GOT3 (cell line): ENCODE results near the gene KRTCAP2.

ENCODE experiments used
- DNase-seq: peaks from one replicate; lab custom pipeline; 2025; ENCODE audit warnings: mixed read lengths; lab: John Stamatoyannopoulos, UW

KRTCAP2 gene

GRCh38 chr1:155133799-155134281 is 39.3 kb downstream of the KRTCAP2 start:
- no peak for DNase-seq

DNA sequence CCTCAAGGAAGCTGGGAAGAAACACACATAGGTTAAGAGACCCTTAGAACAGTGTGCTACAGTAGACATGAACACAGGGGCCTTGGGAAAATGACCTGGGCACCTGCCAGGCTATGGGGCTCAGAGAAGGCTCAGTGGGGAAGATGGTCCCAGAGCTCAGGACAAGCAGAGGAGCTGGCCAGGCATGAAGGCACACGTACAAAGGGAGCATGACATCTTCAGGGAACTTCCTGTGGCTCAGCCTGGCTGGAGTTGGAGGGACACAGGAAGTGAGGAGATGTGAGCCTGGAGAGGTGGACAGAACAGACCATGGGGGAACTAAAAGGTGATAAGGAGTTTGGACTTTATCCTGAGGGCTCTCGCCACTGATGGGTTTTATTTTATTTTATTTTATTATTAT is 41.2 kb downstream of the KRTCAP2 start:
- no peak for DNase-seq

- DNase-seq = no peak
These were observed 41.8 kb downstream of the KRTCAP2 start for GRCh38 chr1:155131285-155131684.

- no peak for DNase-seq
These were observed 42.7 kb downstream of the KRTCAP2 start for GRCh38 chr1:155130272-155131006.

DNA sequence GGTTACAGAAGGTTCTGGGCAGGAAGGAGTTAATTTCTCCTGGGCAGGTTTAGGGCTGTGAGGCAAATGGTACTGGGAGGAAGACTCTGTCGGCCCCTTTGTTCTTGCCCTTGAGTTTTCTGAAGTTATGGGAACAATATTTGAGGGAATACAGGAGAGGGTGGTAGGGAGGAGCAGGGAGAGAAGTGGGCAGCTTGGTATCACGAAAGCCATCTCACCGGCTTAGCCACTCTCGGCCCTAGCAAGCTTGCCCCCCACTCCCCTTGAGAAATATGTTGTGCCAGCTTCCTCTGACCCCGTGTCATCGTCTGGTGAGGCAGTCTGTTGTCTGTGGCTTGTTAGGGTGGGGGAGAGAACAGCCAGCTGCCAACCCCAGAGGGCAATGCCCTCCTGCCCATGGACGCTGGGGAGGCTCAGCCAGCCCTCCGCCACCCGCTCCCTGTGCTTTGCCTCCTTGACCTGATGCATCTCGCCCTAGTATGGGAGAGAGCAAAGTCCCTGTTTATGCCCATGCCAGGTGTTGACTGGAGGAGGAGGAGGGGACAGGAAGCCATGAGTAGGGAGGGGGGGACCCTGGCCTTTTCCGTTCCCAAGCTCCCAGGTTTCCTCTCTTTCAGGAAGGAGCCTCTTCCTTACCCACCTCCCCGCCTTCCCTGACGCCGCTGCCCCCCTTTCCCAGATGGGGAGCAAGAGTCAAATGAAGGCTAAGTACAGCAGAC is 44.2 kb downstream of the KRTCAP2 start:
- DNase-seq = no peak

DNA sequence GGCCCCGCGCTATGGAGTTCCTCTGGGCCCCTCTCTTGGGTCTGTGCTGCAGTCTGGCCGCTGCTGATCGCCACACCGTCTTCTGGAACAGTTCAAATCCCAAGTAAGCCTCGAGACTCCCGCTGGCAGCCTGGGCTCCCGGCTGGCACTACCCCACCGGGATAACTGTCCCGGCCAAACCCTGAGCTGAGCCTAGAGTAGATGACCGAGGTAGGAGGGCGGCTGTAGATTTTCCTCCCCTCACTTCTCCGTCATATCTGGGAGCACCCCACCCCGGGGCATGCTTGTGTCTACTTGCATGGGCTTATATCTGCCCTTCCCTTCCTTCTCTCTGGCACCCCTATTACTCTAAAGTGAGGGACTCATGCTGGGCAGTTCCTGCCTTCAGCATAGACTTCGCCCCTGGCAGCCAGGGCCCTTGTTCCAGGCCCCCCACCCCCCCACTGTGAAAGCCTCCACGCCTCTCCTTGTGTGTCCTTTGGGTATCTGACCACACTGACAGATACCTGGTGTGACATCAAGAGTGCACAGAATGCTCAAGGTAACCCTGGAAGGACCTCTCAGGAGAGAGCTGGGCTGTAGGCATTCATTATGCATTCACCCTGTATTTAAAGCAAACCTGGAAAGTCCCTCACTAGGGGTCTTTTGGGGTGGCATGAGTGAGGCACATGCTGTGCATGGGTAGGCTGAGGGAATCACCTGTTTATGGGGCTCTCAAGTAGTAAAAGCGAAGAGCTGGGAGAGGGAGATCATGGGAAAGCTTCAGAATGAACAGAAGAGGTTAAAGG is 44.9 kb downstream of the KRTCAP2 start:
- no peak for DNase-seq

DNA sequence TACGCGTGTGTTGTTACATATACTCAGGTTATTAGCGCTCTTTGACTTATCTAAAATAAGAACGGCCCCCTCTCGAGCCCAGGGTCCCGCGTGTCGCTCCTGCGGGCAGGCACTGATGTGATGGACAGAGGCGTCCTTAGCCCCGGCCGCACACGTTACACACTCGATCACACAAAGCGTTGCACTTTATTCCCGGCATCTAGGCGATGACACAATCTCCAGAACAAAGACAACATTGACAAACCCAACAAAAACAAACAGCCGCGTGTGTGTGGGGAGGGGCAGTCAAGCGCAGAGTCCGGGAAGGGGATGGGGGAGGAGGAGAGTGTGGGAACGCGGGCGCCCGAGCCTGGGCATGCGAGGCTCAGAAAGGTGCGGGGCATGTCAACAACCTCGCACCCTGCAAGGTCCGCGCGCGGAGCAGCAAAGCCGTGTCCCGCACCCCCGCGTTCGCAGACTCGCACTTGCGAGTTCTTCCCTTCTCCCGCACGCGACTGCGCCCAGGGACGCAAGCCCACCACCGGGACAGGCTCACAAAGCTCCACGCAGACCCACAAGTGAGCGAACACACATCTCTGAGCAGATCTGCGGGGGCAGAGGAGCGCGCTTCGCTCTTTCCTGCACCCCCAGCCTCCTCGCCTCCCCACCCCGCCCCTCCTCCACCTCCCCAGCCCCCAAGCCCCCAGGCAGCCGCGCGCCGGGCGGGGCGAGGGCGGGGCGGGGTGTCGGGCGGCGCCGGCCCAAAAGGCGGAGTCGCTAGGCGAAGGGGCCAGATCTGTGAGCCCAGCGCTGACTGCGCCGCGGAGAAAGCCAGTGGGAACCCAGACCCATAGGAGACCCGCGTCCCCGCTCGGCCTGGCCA is 45.8 kb downstream of the KRTCAP2 start, which contains the start of gene EFNA1:
Gene EFNA1 (plus strand): TSS at position 772 of the 862 bp plus-strand sequence. CDS start 102 bp downstream, outside the sequence.
- DNase-seq = no peak

GRCh38 chr1:155126556-155127104 is 46.5 kb downstream of the KRTCAP2 start:
- no peak for DNase-seq

GRCh38 chr1:155125946-155126555 is 47.1 kb downstream of the KRTCAP2 start:
- no peak for DNase-seq

- no peak for DNase-seq
These were observed 47.6 kb downstream of the KRTCAP2 start for GRCh38 chr1:155125511-155125945.

DNA sequence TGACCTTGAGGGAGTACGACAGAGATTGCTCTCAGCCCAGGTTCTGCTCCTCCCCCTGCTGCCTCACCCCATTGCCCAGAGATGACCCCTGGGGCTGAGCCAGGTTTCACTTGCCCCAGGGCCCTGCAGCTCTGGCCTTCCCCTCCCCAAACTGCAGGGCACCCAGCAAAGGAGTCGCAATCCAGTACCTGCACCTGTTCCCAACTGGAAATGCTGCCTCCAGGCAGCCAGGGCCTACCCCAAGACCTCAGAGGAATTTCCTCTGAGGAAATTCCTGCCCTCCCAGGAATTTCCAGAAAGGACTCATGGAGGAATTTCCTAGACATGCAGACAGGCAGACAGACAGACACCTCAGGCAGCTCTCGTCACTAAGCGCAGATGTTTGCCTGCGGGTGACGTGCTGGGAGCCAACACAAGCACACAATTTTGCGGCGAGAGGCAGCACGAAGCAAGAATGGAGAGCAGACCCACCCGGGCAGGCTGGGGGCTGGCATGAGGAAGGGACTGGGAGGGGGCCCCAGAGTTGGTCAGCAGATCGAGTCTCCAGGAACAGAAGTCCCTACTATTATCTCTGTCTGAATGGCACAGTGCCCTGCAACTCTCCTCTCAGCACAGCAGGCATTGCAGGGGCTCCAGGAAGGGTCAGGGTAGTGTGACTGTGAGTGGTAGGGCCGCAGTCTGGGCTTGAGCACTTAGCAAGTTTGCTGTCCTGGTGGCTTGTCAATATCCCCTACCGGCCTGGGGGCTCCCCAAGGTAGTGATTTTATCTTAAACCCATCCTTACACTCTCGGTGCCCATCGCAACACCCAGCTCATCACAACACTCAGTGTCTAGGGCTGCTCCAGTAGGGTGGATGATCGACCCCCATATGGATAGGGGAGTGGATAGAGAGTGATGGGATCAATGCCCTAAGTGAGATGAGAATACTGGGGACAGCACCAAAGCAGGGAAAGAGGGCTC is 48.3 kb downstream of the KRTCAP2 start:
- no peak for DNase-seq

- DNase-seq = no peak
These were observed 49.3 kb downstream of the KRTCAP2 start for GRCh38 chr1:155123801-155124200.

GRCh38 chr1:155122308-155122707 is 50.8 kb downstream of the KRTCAP2 start:
- no peak for DNase-seq

- DNase-seq = no peak
These were observed 51.9 kb downstream of the KRTCAP2 start for GRCh38 chr1:155121249-155121648.

DNA sequence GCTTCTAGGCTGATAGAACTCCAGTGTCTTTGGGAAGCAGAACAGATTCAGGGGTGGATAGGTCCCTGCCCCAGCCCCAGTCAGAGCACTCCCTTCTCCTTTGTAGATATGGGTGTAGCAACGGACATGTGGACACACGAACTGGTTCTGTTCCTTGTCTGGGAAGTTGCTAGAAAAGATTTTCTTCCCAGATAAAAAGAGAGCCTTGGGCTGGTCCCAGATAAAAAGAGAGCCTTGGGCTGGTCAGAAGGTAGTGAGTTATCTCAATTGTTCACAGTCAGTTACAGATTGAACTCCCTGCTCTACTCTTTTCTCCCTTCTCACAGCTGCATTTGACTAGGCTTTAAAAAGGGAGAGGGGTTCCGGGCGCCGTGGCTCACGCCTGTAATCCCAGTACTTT is 52.9 kb downstream of the KRTCAP2 start:
- DNase-seq = no peak
